ENCODE results near the gene GLUD2. TPM values are rescaled to one million over a fixed set of nuclear protein-coding genes. Genes with fewer than 3 reads are reported as not detected.
"Not testable (repeated sequence)": the region's sequence is repeated elsewhere in the genome, so short reads cannot be mapped to it uniquely, and the experiment has no call there.

Gene GLUD2
- total RNA-seq, result 1 to 10 TPM; 3.2 to 8.5 (median 5.9) TPM
- long read RNA-seq, result 0 reads

- H3K36me3 ChIP-seq; intact Hi-C loops (cut with DNase I); H3K27ac ChIP-seq; H3K27me3 ChIP-seq; H3K9me3 ChIP-seq; H3K4me1 ChIP-seq: not testable (repeated sequence)
- DNase-seq (peak; percentile 71 to 79 (median 78)), ATAC-seq (peak; percentile 97 to 99 (median 98))
- WGBS (ENCODE audit: insufficient coverage, low coverage, low lambda C conversion rate, missing lambda C conversion rate), result 27% methylated on average over 34 of the region's 82 CpGs
- H3K4me3 ChIP-seq, result peak within 1 kb of the TSS in 2 of 3 donors; percentile 45 to 55
- TF ChIP-seq CTCF (IDR thresholded peaks at IDR 0.05), result peak; percentile 18 to 51 (median 34)
- TF ChIP-seq POLR2A (IDR thresholded peaks at IDR 0.05), result peak; percentile 43
These were observed at the start of gene GLUD2 for GRCh38 chrX:121047441-121048419. GLUD2 (plus strand) TSS chrX:121047610; CDS start chrX:121047685, 75 bp downstream.

- WGBS (ENCODE audit: insufficient coverage, low coverage, low lambda C conversion rate, missing lambda C conversion rate), result 52% methylated on average over 3 of the region's 3 CpGs
- ATAC-seq, result no peak
- DNase-seq, result no peak
- no peaks in the 10 kb centered on the region for H3K4me1 ChIP-seq
- no peak overlapping the region for H3K4me3 ChIP-seq
- intact Hi-C loops (cut with DNase I), result no loop called here
- H3K27ac ChIP-seq, result no peak overlapping the region
- H3K36me3 ChIP-seq, result no peaks in the 10 kb centered on the region
- H3K27me3 ChIP-seq, result no peaks in the 10 kb centered on the region
- no peaks in the 10 kb centered on the region for H3K9me3 ChIP-seq
- TF ChIP-seq CTCF (IDR thresholded peaks at IDR 0.05), result no peak
- no peak for TF ChIP-seq POLR2A (IDR thresholded peaks at IDR 0.05)
These were observed 48.0 kb upstream of the GLUD2 start for GRCh38 chrX:120999413-120999812.

GRCh38 chrX:121000589-121000988 lies 46.8 kb upstream of the GLUD2 start:
- H3K36me3 ChIP-seq, result no peaks in the 10 kb centered on the region
- H3K27me3 ChIP-seq, result no peaks in the 10 kb centered on the region
- intact Hi-C loops (cut with DNase I), result no loop called here
- no peak for DNase-seq
- 18% methylated on average over 4 of the region's 4 CpGs for WGBS (ENCODE audit: insufficient coverage, low coverage, low lambda C conversion rate, missing lambda C conversion rate)
- no peak overlapping the region for H3K27ac ChIP-seq
- H3K4me1 ChIP-seq, result no peaks in the 10 kb centered on the region
- ATAC-seq, result peak; percentile 59 to 78 (median 66)
- TF ChIP-seq CTCF (IDR thresholded peaks at IDR 0.05) (peak; percentile 27 to 55 (median 42)), POLR2A (IDR thresholded peaks at IDR 0.05) (no peak)
- no peak overlapping the region for H3K4me3 ChIP-seq
- no peaks in the 10 kb centered on the region for H3K9me3 ChIP-seq

- peaks cover 0 to 7% (median 0%) of the 10 kb centered on the region in 4 donors for H3K4me1 ChIP-seq
- 36% methylated on average over 1 of the region's 1 CpG for WGBS (ENCODE audit: insufficient coverage, low coverage, low lambda C conversion rate, missing lambda C conversion rate)
- DNase-seq (no peak), ATAC-seq (peak in 3 of 4 donors; percentile 25 to 78 (median 65))
- H3K27ac ChIP-seq, result no peak overlapping the region
- no peaks in the 10 kb centered on the region for H3K27me3 ChIP-seq
- H3K4me3 ChIP-seq, result no peak overlapping the region
- intact Hi-C loops (cut with DNase I), result no loop called here
- no peaks in the 10 kb centered on the region for H3K36me3 ChIP-seq
- H3K9me3 ChIP-seq, result no peaks in the 10 kb centered on the region
- TF ChIP-seq POLR2A (IDR thresholded peaks at IDR 0.05), result no peak
- no peak for TF ChIP-seq CTCF (IDR thresholded peaks at IDR 0.05)
These were observed 38.5 kb upstream of the GLUD2 start for GRCh38 chrX:121008920-121009319.

All from right lobe of liver (tissue), 6 donors.